ENCODE data around the gene DNAJC15.

The DNAJC15 gene

GRCh38 chr13:43145534-43146196 lies 122.3 kb downstream of the DNAJC15 start:
- Histone ChIP-seq H3K4me2 (no peak overlapping the region), H3K9ac (no peak overlapping the region), H3K27ac (no peak overlapping the region), H3K4me1 (peaks cover 5% of the 10 kb centered on the region), H3K9me3 (no peaks in the 10 kb centered on the region), H3K27me3 (no peaks in the 10 kb centered on the region), H3K36me3 (no peaks in the 10 kb centered on the region), H3K4me3 (no peak overlapping the region), H4K20me1 (no peaks in the 10 kb centered on the region)
- no peak for TF ChIP-seq Cebpa-rat (IDR thresholded peaks at IDR 0.05)

- Histone ChIP-seq H3K36me3 (no peaks in the 10 kb centered on the region), H3K4me3 (no peak overlapping the region), H3K4me1 (no peaks in the 10 kb centered on the region), H3K9me3 (no peaks in the 10 kb centered on the region), H3K4me2 (no peak overlapping the region), H4K20me1 (no peaks in the 10 kb centered on the region), H3K9ac (no peak overlapping the region), H3K27ac (no peak overlapping the region), H3K27me3 (no peaks in the 10 kb centered on the region)
- TF ChIP-seq Cebpa-rat (IDR thresholded peaks at IDR 0.05), result no peak
Measured at GRCh38 chr13:43146400-43146799, 123.0 kb downstream of the DNAJC15 start.

- no peak overlapping the region for H3K4me3 ChIP-seq
- H3K27ac ChIP-seq, result no peak overlapping the region
- H3K4me2 ChIP-seq, result no peak overlapping the region
- H4K20me1 ChIP-seq, result no peaks in the 10 kb centered on the region
- H3K4me1 ChIP-seq, result no peaks in the 10 kb centered on the region
- H3K9me3 ChIP-seq, result no peaks in the 10 kb centered on the region
- TF ChIP-seq Cebpa-rat (IDR thresholded peaks at IDR 0.05), result no peak
- H3K9ac ChIP-seq, result no peak overlapping the region
- H3K27me3 ChIP-seq, result no peaks in the 10 kb centered on the region
- no peaks in the 10 kb centered on the region for H3K36me3 ChIP-seq
Measured at GRCh38 chr13:43150369-43151207, 127.2 kb downstream of the DNAJC15 start.

GRCh38 chr13:43153436-43154090 lies 130.2 kb downstream of the DNAJC15 start:
- H3K4me1 ChIP-seq, result no peaks in the 10 kb centered on the region
- no peaks in the 10 kb centered on the region for H4K20me1 ChIP-seq
- TF ChIP-seq Cebpa-rat (IDR thresholded peaks at IDR 0.05), result no peak
- no peaks in the 10 kb centered on the region for H3K9me3 ChIP-seq
- no peak overlapping the region for H3K27ac ChIP-seq
- no peaks in the 10 kb centered on the region for H3K27me3 ChIP-seq
- H3K4me2 ChIP-seq, result no peak overlapping the region
- no peak overlapping the region for H3K4me3 ChIP-seq
- H3K36me3 ChIP-seq, result no peaks in the 10 kb centered on the region
- no peak overlapping the region for H3K9ac ChIP-seq

- no peak overlapping the region for H3K27ac ChIP-seq
- TF ChIP-seq Cebpa-rat (IDR thresholded peaks at IDR 0.05), result no peak
Measured at GRCh38 chr13:43154156-43154651, 130.8 kb downstream of the DNAJC15 start.

GRCh38 chr13:43154839-43155238 lies 131.5 kb downstream of the DNAJC15 start:
- no peak for TF ChIP-seq Cebpa-rat (IDR thresholded peaks at IDR 0.05)
- H3K9me3 ChIP-seq, result no peaks in the 10 kb centered on the region
- H4K20me1 ChIP-seq, result no peaks in the 10 kb centered on the region
- no peak overlapping the region for H3K9ac ChIP-seq
- H3K36me3 ChIP-seq, result no peaks in the 10 kb centered on the region
- H3K27ac ChIP-seq, result no peak overlapping the region
- no peaks in the 10 kb centered on the region for H3K4me1 ChIP-seq
- H3K4me2 ChIP-seq, result no peak overlapping the region
- no peaks in the 10 kb centered on the region for H3K27me3 ChIP-seq
- H3K4me3 ChIP-seq, result no peak overlapping the region

More at GRCh38 chr13:43154156-43154651, 130.8 kb downstream of the DNAJC15 start:
- Histone ChIP-seq H4K20me1 (no peaks in the 10 kb centered on the region), H3K4me2 (no peak overlapping the region), H3K27me3 (no peaks in the 10 kb centered on the region), H3K9ac (no peak overlapping the region), H3K4me3 (no peak overlapping the region), H3K36me3 (no peaks in the 10 kb centered on the region), H3K4me1 (no peaks in the 10 kb centered on the region), H3K9me3 (no peaks in the 10 kb centered on the region)

GRCh38 chr13:43156916-43157315 lies 133.5 kb downstream of the DNAJC15 start:
- H3K4me2 ChIP-seq, result no peak overlapping the region
- no peak for TF ChIP-seq Cebpa-rat (IDR thresholded peaks at IDR 0.05)
- H3K4me3 ChIP-seq, result no peak overlapping the region
- no peaks in the 10 kb centered on the region for H3K36me3 ChIP-seq
- H4K20me1 ChIP-seq, result no peaks in the 10 kb centered on the region
- no peak overlapping the region for H3K27ac ChIP-seq
- H3K4me1 ChIP-seq, result no peaks in the 10 kb centered on the region
- no peak overlapping the region for H3K9ac ChIP-seq
- H3K27me3 ChIP-seq, result no peaks in the 10 kb centered on the region
- H3K9me3 ChIP-seq, result no peaks in the 10 kb centered on the region

- H3K27ac ChIP-seq, result no peak overlapping the region
- TF ChIP-seq Cebpa-rat (IDR thresholded peaks at IDR 0.05), result no peak
- H3K9ac ChIP-seq, result no peak overlapping the region
- no peak overlapping the region for H3K4me3 ChIP-seq
- H4K20me1 ChIP-seq, result no peaks in the 10 kb centered on the region
- no peaks in the 10 kb centered on the region for H3K27me3 ChIP-seq
- no peaks in the 10 kb centered on the region for H3K9me3 ChIP-seq
- no peaks in the 10 kb centered on the region for H3K36me3 ChIP-seq
- H3K4me1 ChIP-seq, result no peaks in the 10 kb centered on the region
- H3K4me2 ChIP-seq, result no peak overlapping the region
Measured at GRCh38 chr13:43157796-43158195, 134.4 kb downstream of the DNAJC15 start.

GRCh38 chr13:43158516-43158915 lies 135.1 kb downstream of the DNAJC15 start:
- Histone ChIP-seq H3K27me3 (no peaks in the 10 kb centered on the region), H3K36me3 (no peaks in the 10 kb centered on the region), H3K27ac (no peak overlapping the region), H3K4me2 (no peak overlapping the region), H3K4me3 (no peak overlapping the region), H3K9ac (no peak overlapping the region), H4K20me1 (no peaks in the 10 kb centered on the region), H3K9me3 (peaks cover under 1% of the 10 kb centered on the region; the same call in 1 of the 2 replicates), H3K4me1 (no peaks in the 10 kb centered on the region)
- no peak for TF ChIP-seq Cebpa-rat (IDR thresholded peaks at IDR 0.05)
